GM19463 (cell line): ENCODE data around the gene CERS2.
A peak's percentile ranks its signal among the peaks of the same experiment; 100 is the strongest.
"Not testable (repeated sequence)": the region's sequence is repeated elsewhere in the genome, so short reads cannot be mapped to it uniquely, and the experiment has no call there.

ENCODE experiments used
- ATAC-seq: cut with Tn5 transposase; IDR thresholded peaks from one replicate; pipeline ENCODE4 v1.9.1; 2021; ENCODE audit warnings: mild to moderate bottlenecking, moderate library complexity; ENCODE audit not compliant: unreplicated experiment

CERS2 gene

GRCh38 chr1:150971583-150972416 is 2.8 kb downstream of the CERS2 start:
- no peak for ATAC-seq

GRCh38 chr1:150970808-150971582 is 3.6 kb downstream of the CERS2 start:
- no peak for ATAC-seq

GRCh38 chr1:150969626-150970025 is 5.0 kb downstream of the CERS2 start:
- no peak for ATAC-seq

GRCh38 chr1:150968491-150968890 is 6.1 kb downstream of the CERS2 start:
- no peak for ATAC-seq

- ATAC-seq, result no peak
These were observed 6.7 kb downstream of the CERS2 start for GRCh38 chr1:150967936-150968335.

- no peak for ATAC-seq
These were observed 8.6 kb downstream of the CERS2 start for GRCh38 chr1:150966011-150966410.

- ATAC-seq, result no peak
These were observed 9.0 kb downstream of the CERS2 start for GRCh38 chr1:150965605-150966004.

GRCh38 chr1:150964164-150964489 is 10.5 kb downstream of the CERS2 start:
- ATAC-seq, result no peak

GRCh38 chr1:150963321-150964163 is 11.1 kb downstream of the CERS2 start:
- no peak for ATAC-seq

- ATAC-seq, result no peak
These were observed 12.9 kb downstream of the CERS2 start for GRCh38 chr1:150961756-150962155.

- no peak for ATAC-seq
These were observed 14.0 kb downstream of the CERS2 start for GRCh38 chr1:150960646-150961045.

GRCh38 chr1:150957666-150958065 is 17.0 kb downstream of the CERS2 start:
- ATAC-seq, result no peak

- ATAC-seq, result no peak
These were observed 19.4 kb downstream of the CERS2 start for GRCh38 chr1:150955280-150955679.

GRCh38 chr1:150954708-150955107 is 19.9 kb downstream of the CERS2 start:
- no peak for ATAC-seq

GRCh38 chr1:150944856-150945255 is 29.8 kb downstream of the CERS2 start:
- ATAC-seq, result no peak

GRCh38 chr1:150931773-150932172 is 42.9 kb downstream of the CERS2 start:
- ATAC-seq, result no peak

- ATAC-seq, result not testable (repeated sequence)
These were observed 45.9 kb downstream of the CERS2 start for GRCh38 chr1:150928775-150929174.

- ATAC-seq, result no peak
These were observed 46.3 kb downstream of the CERS2 start for GRCh38 chr1:150928286-150928685.

- no peak for ATAC-seq
These were observed 47.0 kb downstream of the CERS2 start for GRCh38 chr1:150927624-150928023.

- ATAC-seq, result peak; percentile 78
These were observed 48.4 kb downstream of the CERS2 start, which contains the start of gene SETDB1 for GRCh38 chr1:150926097-150926741. Gene SETDB1 (plus strand): TSS chr1:150926363. CDS start chr1:150927715, 1,352 bp downstream.

- ATAC-seq, result no peak
These were observed 49.6 kb downstream of the CERS2 start for GRCh38 chr1:150925080-150925479.
